ENCODE data around the gene CNNM1. TPM values are rescaled to one million over a fixed set of nuclear protein-coding genes. Genes with fewer than 3 reads are reported as not detected.

CNNM1 gene
- total RNA-seq, 1 experiment from 2014 or later: not detected

GRCh38 chr10:99411546-99411945, 82.4 kb downstream of the CNNM1 start (continued):
- no peak for TF ChIP-seq EZH2phosphoT487 (IDR thresholded peaks at IDR 0.05; ENCODE audit: borderline replicate concordance)
- no peak for TF ChIP-seq ZFX (IDR thresholded peaks at IDR 0.05)
- TF ChIP-seq RAD21 (IDR thresholded peaks at IDR 0.05; ENCODE audit: low read depth): no peak
- TF ChIP-seq SIN3A (IDR thresholded peaks at IDR 0.05; ENCODE audit: low read depth): no peak
- no peak for TF ChIP-seq MAX (IDR thresholded peaks at IDR 0.05)
- no peak for TF ChIP-seq EGR1 (IDR thresholded peaks at IDR 0.05; ENCODE audit: low read depth)
- no peak for TF ChIP-seq FOSL1 (IDR thresholded peaks at IDR 0.05; ENCODE audit: low read depth)

- Histone ChIP-seq H3K27ac (ENCODE audit: low read depth, low read length) (no peak overlapping the region), H3K4me1 (ENCODE audit: control insufficient read depth in 1 of 2, insufficient read depth in 2 of 2, low read length in 2 of 2) (no peaks in the 10 kb centered on the region), H3K36me3 (ENCODE audit: control insufficient read depth in 1 of 2, insufficient read depth in 2 of 2, low read length in 2 of 2) (no peaks in the 10 kb centered on the region), H3K27me3 (ENCODE audit: insufficient read depth, low read length) (no peaks in the 10 kb centered on the region), H3K4me3 (replicated peaks in 1 of 2; ENCODE audit: low read depth in 1 of 2, low read length in 2 of 2) (no peak overlapping the region), H3K9me2 (ENCODE audit: insufficient read depth) (no peaks in the 10 kb centered on the region), H3K9me3 (ENCODE audit: control insufficient read depth in 1 of 2, insufficient read depth in 1 of 2, low read depth in 1 of 2, low read length in 2 of 2) (no peaks in the 10 kb centered on the region), H2AFZ (ENCODE audit: low read depth, low read length, poor library complexity, severe bottlenecking) (no peak overlapping the region), H4K20me1 (ENCODE audit: insufficient read depth) (no peaks in the 10 kb centered on the region), H3K4me2 (ENCODE audit: low read length) (no peak overlapping the region), H3K79me2 (ENCODE audit: insufficient read depth, low read length) (peaks cover 28% of the 10 kb centered on the region; the same call in 1 of the 2 replicates), H3K9ac (ENCODE audit: low read length) (no peak overlapping the region)
- no TSS peak for BruUV-seq (replicated peaks)
- ChIA-PET RAD21 (ENCODE audit: low non-redundant PET in 1 of 2, low total read pairs in 2 of 2, uncharacterized antibody in 2 of 2, unreplicated experiment in 2 of 2) (interaction anchor here in 1 of 2 experiments (0.6 kb wide), 1 partner anchor 151 kb away, joined by 5 read pairs; no protein-coding TSS in a partner anchor), POLR2A (interaction anchor here (1.9 kb wide), 1 partner anchor 18 kb away, joined by 8 read pairs; the partner anchor contains the start of gene GOT1), CTCF (interaction anchor here (0.8 kb wide), 1 partner anchor 24 kb away, joined by 3 read pairs; no protein-coding TSS in a partner anchor)
- DNase-seq (ENCODE audit: low read depth, low spot score): no peak
- ATAC-seq: peak; percentile 84
- no peak for TF ChIP-seq MAX (IDR thresholded peaks at IDR 0.05)
- peak in 2 of 3 experiments; percentile 14 to 19; a peak in 2 of 6 replicates for TF ChIP-seq CTCF (IDR thresholded peaks at IDR 0.05 in 2 of 3, conservative IDR thresholded peaks at IDR 0.05 in 1 of 3; ENCODE audit: borderline replicate concordance in 1 of 3, insufficient read depth in 1 of 3, low read depth in 2 of 3, low read length in 2 of 3)
- intact Hi-C loops (cut with micrococcal nuclease): no loop called here
Observed at GRCh38 chr10:99412099-99412498, 82.9 kb downstream of the CNNM1 start.
